Erythroblast (primary cell): ENCODE measurements around the gene KIF5A.
"Not testable (repeated sequence)": the region's sequence is repeated elsewhere in the genome, so short reads cannot be mapped to it uniquely, and the experiment has no call there.

ENCODE experiments used
- GATA1 ChIP-seq: IDR thresholded peaks from 2 replicates; pipeline ENCODE4 v1.6.1; 2011; ENCODE audit warnings: low read depth, mild to moderate bottlenecking, control low read depth, low read length, moderate library complexity
- POLR2A ChIP-seq: IDR thresholded peaks from 2 replicates; pipeline ENCODE4 v1.6.1; 2011; ENCODE audit warnings: mild to moderate bottlenecking, low read length

DNA sequence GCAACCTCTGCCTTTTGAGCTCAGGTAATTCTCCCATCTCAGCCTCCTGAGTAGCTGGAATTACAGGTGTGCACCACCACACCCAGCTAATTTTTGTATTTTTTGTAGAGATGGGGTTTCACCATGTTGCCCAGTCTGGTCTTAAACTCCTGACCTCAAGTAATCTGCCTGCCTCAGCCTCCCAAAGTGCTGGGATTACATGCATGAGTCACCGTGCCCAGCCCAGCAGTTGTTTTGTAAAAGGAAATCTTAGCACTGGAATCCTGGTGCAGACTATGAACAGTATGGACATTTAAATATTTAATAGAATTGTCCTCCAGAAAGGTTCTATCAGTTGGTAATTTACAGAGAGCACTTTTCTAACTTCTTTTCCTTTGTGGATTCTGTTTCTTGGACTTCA, 11.3 kb downstream of the KIF5A start:
- TF ChIP-seq POLR2A, GATA1: not testable (repeated sequence)
